Measurements from ENCODE around the gene KDM4C.
"Not testable (repeated sequence)": the region's sequence is repeated elsewhere in the genome, so short reads cannot be mapped to it uniquely, and the experiment has no call there.

Gene KDM4C

GRCh38 chr9:6937209-6937608 lies 179.4 kb downstream of the KDM4C start:
- Mint-ChIP-seq H3K4me1 (peaks cover 16% of the 10 kb centered on the region), H3K27me3 (no peaks in the 10 kb centered on the region), H3K27ac (no peak overlapping the region), H3K36me3 (peaks cover 21% of the 10 kb centered on the region), H3K9me3 (no peaks in the 10 kb centered on the region), H3K4me3 (no peak overlapping the region)
- no peak for DNase-seq (ENCODE audit: low spot score in 2 of 2)
- no peak for ATAC-seq (ENCODE audit: low read depth)

GRCh38 chr9:6938447-6938846 lies 180.7 kb downstream of the KDM4C start:
- Mint-ChIP-seq H3K9me3 (no peaks in the 10 kb centered on the region), H3K4me1 (peaks cover 12% of the 10 kb centered on the region), H3K27me3 (no peaks in the 10 kb centered on the region), H3K27ac (no peak overlapping the region), H3K4me3 (no peak overlapping the region), H3K36me3 (peaks cover 24% of the 10 kb centered on the region)
- DNase-seq (ENCODE audit: low spot score in 2 of 2) (no peak), ATAC-seq (ENCODE audit: low read depth) (no peak)

- no peak overlapping the region for H3K27ac Mint-ChIP-seq
- DNase-seq (ENCODE audit: low spot score in 2 of 2) (no peak), ATAC-seq (ENCODE audit: low read depth) (no peak)
- H3K36me3 Mint-ChIP-seq = peaks cover 23% of the 10 kb centered on the region
- no peaks in the 10 kb centered on the region for H3K27me3 Mint-ChIP-seq
- no peaks in the 10 kb centered on the region for H3K9me3 Mint-ChIP-seq
- H3K4me3 Mint-ChIP-seq = no peak overlapping the region
- H3K4me1 Mint-ChIP-seq = peaks cover 12% of the 10 kb centered on the region
These were observed 181.1 kb downstream of the KDM4C start for GRCh38 chr9:6938873-6939272.

- peak overlapping the region; percentile 2 for H3K27ac Mint-ChIP-seq
- no peak overlapping the region for H3K4me3 Mint-ChIP-seq
- H3K36me3 Mint-ChIP-seq = peaks cover 25% of the 10 kb centered on the region
- H3K27me3 Mint-ChIP-seq = no peaks in the 10 kb centered on the region
- H3K9me3 Mint-ChIP-seq = no peaks in the 10 kb centered on the region
- DNase-seq (ENCODE audit: low spot score in 2 of 2) (no peak), ATAC-seq (ENCODE audit: low read depth) (no peak)
- peaks cover 15% of the 10 kb centered on the region for H3K4me1 Mint-ChIP-seq
These were observed 183.7 kb downstream of the KDM4C start for GRCh38 chr9:6941501-6941900.

- peaks cover 12% of the 10 kb centered on the region for H3K4me1 Mint-ChIP-seq
- no peak for DNase-seq (ENCODE audit: low spot score in 2 of 2)
- H3K27ac Mint-ChIP-seq = peak overlapping the region; percentile 2
- H3K9me3 Mint-ChIP-seq = no peaks in the 10 kb centered on the region
- peaks cover 25% of the 10 kb centered on the region for H3K36me3 Mint-ChIP-seq
- H3K4me3 Mint-ChIP-seq = no peak overlapping the region
- no peaks in the 10 kb centered on the region for H3K27me3 Mint-ChIP-seq
- ATAC-seq (ENCODE audit: low read depth) = no peak
These were observed 184.6 kb downstream of the KDM4C start for GRCh38 chr9:6942406-6942805.

- Mint-ChIP-seq H3K4me1 (peaks cover 12% of the 10 kb centered on the region), H3K36me3 (peaks cover 23% of the 10 kb centered on the region)
These were observed 185.5 kb downstream of the KDM4C start for GRCh38 chr9:6943293-6943692.

GRCh38 chr9:6944093-6944551 lies 186.3 kb downstream of the KDM4C start:
- Mint-ChIP-seq H3K4me1 (peaks cover 9% of the 10 kb centered on the region), H3K36me3 (peaks cover 21% of the 10 kb centered on the region), H3K27me3 (no peaks in the 10 kb centered on the region), H3K4me3 (no peak overlapping the region), H3K27ac (no peak overlapping the region), H3K9me3 (no peaks in the 10 kb centered on the region)
- no peak for DNase-seq (ENCODE audit: low spot score in 2 of 2)
- ATAC-seq (ENCODE audit: low read depth) = no peak

More at GRCh38 chr9:6943293-6943692, 185.5 kb downstream of the KDM4C start:
- no peaks in the 10 kb centered on the region for H3K27me3 Mint-ChIP-seq
- DNase-seq (ENCODE audit: low spot score in 2 of 2) (no peak), ATAC-seq (ENCODE audit: low read depth) (no peak)
- H3K9me3 Mint-ChIP-seq = no peaks in the 10 kb centered on the region
- no peak overlapping the region for H3K4me3 Mint-ChIP-seq
- no peak overlapping the region for H3K27ac Mint-ChIP-seq

- Mint-ChIP-seq H3K36me3 (peaks cover 20% of the 10 kb centered on the region), H3K9me3 (no peaks in the 10 kb centered on the region), H3K27me3 (no peaks in the 10 kb centered on the region), H3K4me3 (no peak overlapping the region), H3K27ac (no peak overlapping the region), H3K4me1 (peaks cover 7% of the 10 kb centered on the region)
- DNase-seq (ENCODE audit: low spot score in 2 of 2) (no peak), ATAC-seq (ENCODE audit: low read depth) (no peak)
These were observed 187.1 kb downstream of the KDM4C start for GRCh38 chr9:6944896-6945295.

GRCh38 chr9:6945816-6946215 lies 188.0 kb downstream of the KDM4C start:
- no peak for ATAC-seq (ENCODE audit: low read depth)
- H3K27ac Mint-ChIP-seq = no peak overlapping the region
- H3K4me1 Mint-ChIP-seq = peaks cover 7% of the 10 kb centered on the region
- H3K27me3 Mint-ChIP-seq = no peaks in the 10 kb centered on the region
- DNase-seq (ENCODE audit: low spot score in 2 of 2) = no peak
- H3K4me3 Mint-ChIP-seq = no peak overlapping the region
- H3K9me3 Mint-ChIP-seq = no peaks in the 10 kb centered on the region
- H3K36me3 Mint-ChIP-seq = peaks cover 21% of the 10 kb centered on the region

GRCh38 chr9:6946583-6947166 lies 188.9 kb downstream of the KDM4C start:
- no peak for ATAC-seq (ENCODE audit: low read depth)

GRCh38 chr9:6948921-6949320 lies 191.1 kb downstream of the KDM4C start:
- ATAC-seq (ENCODE audit: low read depth); H3K27me3 Mint-ChIP-seq; H3K9me3 Mint-ChIP-seq; H3K36me3 Mint-ChIP-seq; DNase-seq (ENCODE audit: low spot score in 2 of 2); H3K27ac Mint-ChIP-seq; H3K4me3 Mint-ChIP-seq; H3K4me1 Mint-ChIP-seq: not testable (repeated sequence)

More at GRCh38 chr9:6946583-6947166, 188.9 kb downstream of the KDM4C start:
- peak overlapping the region; percentile 41 for H3K27ac Mint-ChIP-seq
- no peak for DNase-seq (ENCODE audit: low spot score in 2 of 2)
- H3K36me3 Mint-ChIP-seq = peaks cover 14% of the 10 kb centered on the region
- H3K27me3 Mint-ChIP-seq = no peaks in the 10 kb centered on the region
- no peaks in the 10 kb centered on the region for H3K9me3 Mint-ChIP-seq
- no peak overlapping the region for H3K4me3 Mint-ChIP-seq
- peaks cover 7% of the 10 kb centered on the region for H3K4me1 Mint-ChIP-seq

- Mint-ChIP-seq H3K36me3 (peaks cover 9% of the 10 kb centered on the region), H3K27me3 (no peaks in the 10 kb centered on the region), H3K4me1 (peaks cover 16% of the 10 kb centered on the region), H3K9me3 (no peaks in the 10 kb centered on the region), H3K4me3 (no peak overlapping the region), H3K27ac (no peak overlapping the region)
- ATAC-seq (ENCODE audit: low read depth) (no peak), DNase-seq (ENCODE audit: low spot score in 2 of 2) (no peak)
These were observed 197.6 kb downstream of the KDM4C start for GRCh38 chr9:6955251-6955921.

GRCh38 chr9:6956879-6957278 lies 199.1 kb downstream of the KDM4C start:
- Mint-ChIP-seq H3K9me3 (no peaks in the 10 kb centered on the region), H3K27ac (no peak overlapping the region), H3K4me1 (peaks cover 20% of the 10 kb centered on the region), H3K36me3 (peaks cover 17% of the 10 kb centered on the region), H3K4me3 (no peak overlapping the region), H3K27me3 (no peaks in the 10 kb centered on the region)
- no peak for ATAC-seq (ENCODE audit: low read depth)
- DNase-seq (ENCODE audit: low spot score in 2 of 2) = no peak

GRCh38 chr9:6959270-6960000 lies 201.7 kb downstream of the KDM4C start:
- no peak for ATAC-seq (ENCODE audit: low read depth)
- Mint-ChIP-seq H3K36me3 (peaks cover 20% of the 10 kb centered on the region), H3K4me3 (no peak overlapping the region), H3K27ac (no peak overlapping the region), H3K27me3 (no peaks in the 10 kb centered on the region), H3K9me3 (no peaks in the 10 kb centered on the region), H3K4me1 (peaks cover 15% of the 10 kb centered on the region)
- DNase-seq (ENCODE audit: low spot score in 2 of 2) = no peak
